CD4-positive, alpha-beta T cell treated with Interleukin-1 beta for 1 hour (primary cell): ENCODE data around the gene ELOVL5.

Experiments
- DNase-seq, 2 donors: peaks; one replicate each; pipeline ENCODE4 v3.0.0-alpha.2; 2020 to 2022

The ELOVL5 gene

GRCh38 chr6:53268858-53269608, 79.7 kb downstream of the ELOVL5 start:
- DNase-seq = no peak

- DNase-seq = no peak
Measured at GRCh38 chr6:53266553-53267090, 82.1 kb downstream of the ELOVL5 start.

GRCh38 chr6:53264915-53265607, 83.7 kb downstream of the ELOVL5 start:
- no peak for DNase-seq

- no peak for DNase-seq
Measured at GRCh38 chr6:53264337-53264736, 84.4 kb downstream of the ELOVL5 start.

GRCh38 chr6:53263917-53264316, 84.8 kb downstream of the ELOVL5 start:
- DNase-seq = no peak

GRCh38 chr6:53259860-53260580, 88.7 kb downstream of the ELOVL5 start:
- no peak for DNase-seq

GRCh38 chr6:53258774-53259155, 90.0 kb downstream of the ELOVL5 start:
- no peak for DNase-seq

GRCh38 chr6:53258076-53258773, 90.5 kb downstream of the ELOVL5 start:
- no peak for DNase-seq

GRCh38 chr6:53257533-53257932, 91.2 kb downstream of the ELOVL5 start:
- no peak for DNase-seq

GRCh38 chr6:53257001-53257400, 91.7 kb downstream of the ELOVL5 start:
- DNase-seq = no peak

GRCh38 chr6:53252177-53252692, 96.5 kb downstream of the ELOVL5 start:
- no peak for DNase-seq

- DNase-seq = no peak
Measured at GRCh38 chr6:53251033-53251672, 97.6 kb downstream of the ELOVL5 start.

- DNase-seq = no peak
Measured at GRCh38 chr6:53250176-53251032, 98.3 kb downstream of the ELOVL5 start.

GRCh38 chr6:53246924-53247323, 101.8 kb downstream of the ELOVL5 start:
- DNase-seq = no peak

- peak; percentile 17 to 82 for DNase-seq
Measured at GRCh38 chr6:53244958-53245357, 103.8 kb downstream of the ELOVL5 start.

GRCh38 chr6:53244399-53244931, 104.3 kb downstream of the ELOVL5 start:
- no peak for DNase-seq

GRCh38 chr6:53241938-53242337, 106.8 kb downstream of the ELOVL5 start:
- peak in 1 of 2 donors; percentile 20 for DNase-seq

GRCh38 chr6:53240761-53241160, 108.0 kb downstream of the ELOVL5 start:
- DNase-seq = peak; percentile 11 to 53

GRCh38 chr6:53240139-53240538, 108.6 kb downstream of the ELOVL5 start:
- no peak for DNase-seq

GRCh38 chr6:53239526-53239925, 109.2 kb downstream of the ELOVL5 start:
- no peak for DNase-seq

- DNase-seq = no peak
Measured at GRCh38 chr6:53238311-53238710, 110.4 kb downstream of the ELOVL5 start.
